HG03045 (cell line): Measurements from ENCODE around the gene PNPLA7.
"Not testable (repeated sequence)": the region's sequence is repeated elsewhere in the genome, so short reads cannot be mapped to it uniquely, and the experiment has no call there.

Experiments
- ATAC-seq: cut with Tn5 transposase; IDR thresholded peaks from one replicate; pipeline ENCODE4 v1.9.1; 2021; ENCODE audit warnings: mild to moderate bottlenecking, moderate library complexity; ENCODE audit not compliant: unreplicated experiment

Gene PNPLA7

DNA sequence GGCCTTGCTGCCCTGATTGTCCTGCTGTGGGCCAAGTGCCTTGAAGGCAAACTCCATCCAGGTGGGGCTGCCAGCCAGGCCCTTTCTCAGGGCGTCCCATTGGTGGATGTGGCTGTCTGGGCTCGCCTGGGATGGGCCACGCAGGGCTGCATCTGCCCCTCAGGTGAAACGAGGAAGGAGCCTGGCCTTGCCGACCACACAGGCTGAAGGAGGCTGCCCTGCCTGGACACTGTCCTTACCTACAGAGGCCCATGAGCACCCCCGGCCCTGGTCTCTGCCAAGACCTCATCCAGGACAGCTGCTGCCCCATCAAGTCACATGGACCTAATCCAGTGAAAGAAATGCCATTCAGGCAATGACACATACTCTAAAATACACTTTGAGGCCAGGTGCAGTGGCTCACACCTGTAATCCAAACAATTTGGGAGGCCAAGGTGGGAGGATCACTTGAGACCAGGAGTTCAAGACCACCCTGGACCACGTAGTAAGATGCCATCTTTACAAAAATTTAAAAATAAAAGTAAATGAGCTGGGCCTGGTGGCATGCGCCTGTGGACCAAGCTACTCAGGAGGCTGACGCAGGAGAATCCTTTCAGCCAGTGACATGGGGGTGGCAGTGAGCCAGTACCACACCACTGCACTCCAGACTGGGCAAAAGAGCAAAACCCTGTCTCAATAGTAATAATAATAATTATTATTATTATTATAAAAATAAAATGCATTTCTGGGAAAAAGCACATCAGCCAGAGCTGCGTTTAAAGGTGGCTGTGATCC, 33.9 kb downstream of the PNPLA7 start:
- no peak for ATAC-seq

DNA sequence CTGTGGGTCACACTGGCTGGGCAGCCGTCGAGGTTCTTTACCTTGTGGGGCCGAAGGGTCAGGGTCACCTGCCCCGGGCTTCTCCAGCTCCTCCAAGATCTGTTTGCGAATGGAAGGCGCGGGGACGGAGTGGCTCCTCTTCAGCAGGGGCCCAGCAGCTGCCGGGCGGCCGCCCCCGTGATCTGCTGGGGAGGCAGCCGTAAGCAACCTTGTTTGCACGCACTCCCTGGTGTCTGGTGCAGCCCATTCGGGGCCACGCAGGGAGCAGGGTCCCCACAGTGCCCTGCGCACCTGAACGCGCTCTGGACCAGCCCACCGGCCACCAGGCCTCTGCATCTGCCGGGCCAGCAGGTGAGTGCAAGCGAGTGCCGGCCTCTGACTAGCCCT, 34.9 kb downstream of the PNPLA7 start:
- no peak for ATAC-seq

DNA sequence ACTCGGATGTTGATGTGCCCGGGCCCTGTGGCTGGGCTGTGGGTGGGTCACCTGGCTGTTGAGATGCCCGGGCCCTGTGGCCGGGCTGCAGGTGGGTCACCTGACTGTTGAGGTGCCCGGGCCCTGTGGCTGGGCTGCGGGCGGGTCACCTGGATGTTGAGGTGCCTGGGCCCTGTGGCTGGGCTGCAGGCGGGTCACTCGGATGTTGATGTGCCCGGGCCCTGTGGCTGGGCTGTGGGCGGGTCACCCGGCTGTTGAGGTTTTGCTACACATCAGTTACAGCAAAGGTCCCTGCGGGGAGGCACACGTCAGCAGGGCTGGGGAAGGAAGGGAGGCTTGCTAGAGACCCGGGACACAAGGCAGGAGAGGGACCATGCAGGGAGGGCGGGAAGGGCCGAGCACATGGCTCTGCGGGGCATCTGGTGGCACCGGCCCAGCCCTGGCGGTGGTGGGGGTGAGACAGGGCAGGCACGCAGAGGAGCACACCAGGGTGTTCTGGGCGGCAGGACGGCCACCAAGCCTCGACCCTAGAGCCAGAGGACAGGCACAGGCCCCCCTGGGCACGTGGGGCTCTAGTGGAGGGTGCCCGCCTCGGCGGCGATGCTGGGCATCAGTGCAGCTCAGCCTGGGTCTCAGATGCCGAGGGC, 35.4 kb downstream of the PNPLA7 start:
- no peak for ATAC-seq

DNA sequence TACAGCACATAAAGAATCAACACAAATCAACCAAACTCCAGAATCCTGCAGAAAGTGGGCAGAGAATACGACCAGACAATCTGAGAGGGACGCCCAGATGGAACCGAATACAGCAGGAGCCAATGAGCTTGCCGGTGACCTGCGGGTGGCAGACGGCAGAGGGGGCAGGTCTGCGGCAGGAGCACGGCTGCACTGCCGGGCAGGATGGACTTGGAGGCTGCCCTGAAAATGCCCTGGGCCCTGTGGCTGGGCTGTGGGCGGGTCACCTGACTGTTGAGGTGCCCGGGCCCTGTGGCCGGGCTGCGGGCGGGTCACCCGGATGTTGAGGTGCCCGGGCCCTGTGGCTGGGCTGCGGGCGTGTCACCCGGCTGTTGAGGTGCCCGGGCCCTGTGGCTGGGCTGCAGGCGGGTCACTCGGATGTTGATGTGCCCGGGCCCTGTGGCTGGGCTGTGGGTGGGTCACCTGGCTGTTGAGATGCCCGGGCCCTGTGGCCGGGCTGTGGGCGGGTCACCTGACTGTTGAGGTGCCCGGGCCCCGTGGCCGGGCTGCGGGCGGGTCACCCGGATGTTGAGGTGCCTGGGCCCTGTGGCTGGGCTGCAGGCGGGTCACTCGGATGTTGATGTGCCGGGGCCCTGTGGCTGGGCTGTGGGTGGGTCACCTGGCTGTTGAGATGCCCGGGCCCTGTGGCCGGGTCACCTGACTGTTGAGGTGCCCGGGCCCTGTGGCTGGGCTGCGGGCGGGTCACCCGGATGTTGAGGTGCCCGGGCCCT, 36.2 kb downstream of the PNPLA7 start:
- not testable (repeated sequence) for ATAC-seq

DNA sequence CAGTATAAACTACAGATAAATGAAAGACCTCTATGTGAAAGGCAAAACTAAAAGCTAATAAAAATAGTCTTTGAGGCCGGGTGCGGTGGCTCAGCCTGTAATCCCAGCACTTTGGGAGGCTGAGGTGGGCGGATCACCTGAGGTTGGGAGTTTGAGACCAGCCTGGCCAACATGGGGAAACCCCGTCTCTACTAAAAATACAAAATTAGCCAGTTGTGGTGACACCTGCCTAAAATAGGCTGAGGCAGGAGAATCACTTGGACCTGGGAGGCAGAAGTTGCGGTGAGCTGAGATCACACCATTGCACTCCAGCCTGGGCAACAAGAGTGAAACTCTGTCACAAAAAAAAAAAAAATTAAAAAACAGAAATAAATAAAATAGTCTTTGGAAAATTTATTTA, 37.1 kb downstream of the PNPLA7 start:
- not testable (repeated sequence) for ATAC-seq

DNA sequence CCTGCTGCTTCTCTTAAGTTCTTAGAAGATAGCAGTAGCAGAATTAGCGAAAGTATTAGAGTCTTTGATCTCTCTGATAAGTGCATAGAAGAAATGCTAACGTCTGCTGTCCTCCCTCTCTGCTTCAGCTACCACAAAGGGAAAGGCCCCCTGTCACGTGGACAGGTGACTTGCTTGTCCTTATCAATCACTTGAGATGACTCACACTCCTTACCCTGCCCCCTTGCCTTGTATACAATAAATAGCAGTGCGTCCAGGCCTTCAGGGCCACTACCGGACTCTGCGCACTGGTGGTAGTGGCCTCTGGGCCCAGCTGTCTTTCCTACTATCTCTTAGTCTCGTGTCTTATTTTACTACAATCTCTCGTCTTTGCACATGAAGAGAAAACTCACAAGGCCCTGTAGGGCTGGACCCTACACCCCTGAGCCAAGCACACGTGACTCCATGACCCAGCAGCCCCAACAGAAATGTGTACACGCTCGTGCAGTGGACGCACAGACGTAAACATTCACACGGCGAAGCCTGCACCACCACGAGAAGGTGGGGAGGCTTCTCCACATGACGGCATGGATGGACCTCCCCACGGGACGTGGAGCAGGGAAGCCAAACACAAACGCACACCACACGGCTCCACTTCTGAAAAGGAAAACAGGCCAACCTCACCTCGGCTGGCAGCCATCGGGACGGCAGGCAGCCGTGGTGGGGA, 38.3 kb downstream of the PNPLA7 start:
- ATAC-seq = no peak

DNA sequence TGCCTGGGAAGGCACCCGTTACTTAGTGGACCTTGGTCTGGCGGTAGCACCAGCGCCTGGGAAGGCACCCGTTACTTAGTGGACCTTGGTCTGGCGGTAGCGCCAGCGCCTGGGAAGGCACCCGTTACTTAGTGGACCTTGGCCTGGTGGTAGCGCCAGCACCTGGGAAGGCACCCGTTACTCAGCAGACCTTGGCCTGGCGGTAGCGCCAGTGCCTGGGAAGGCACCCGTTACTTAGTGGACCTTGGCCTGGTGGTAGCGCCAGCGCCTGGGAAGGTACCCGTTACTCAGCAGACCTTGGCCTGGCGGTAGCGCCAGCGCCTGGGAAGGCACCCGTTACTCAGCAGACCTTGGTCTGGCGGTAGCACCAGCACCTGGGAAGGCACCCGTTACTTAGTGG, 39.1 kb downstream of the PNPLA7 start:
- ATAC-seq = not testable (repeated sequence)

DNA sequence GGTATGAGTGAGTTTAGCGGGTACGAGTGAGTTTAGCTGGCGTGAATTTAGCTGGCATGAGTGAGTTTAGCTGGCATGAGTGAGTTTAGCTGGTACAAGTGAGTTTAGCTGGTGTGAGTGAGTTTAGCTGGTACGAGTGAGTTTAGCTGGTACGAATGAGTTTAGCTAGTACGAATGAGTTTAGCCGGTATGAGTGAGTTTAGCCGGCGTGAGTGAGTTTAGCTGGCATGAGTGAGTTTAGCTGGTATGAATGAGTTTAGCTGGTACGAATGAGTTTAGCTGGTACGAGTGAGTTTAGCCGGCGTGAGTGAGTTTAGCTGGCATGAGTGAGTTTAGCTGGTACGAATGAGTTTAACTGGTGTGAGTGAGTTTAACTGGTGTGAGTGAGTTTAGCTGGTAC, 41.0 kb downstream of the PNPLA7 start:
- ATAC-seq = no peak

DNA sequence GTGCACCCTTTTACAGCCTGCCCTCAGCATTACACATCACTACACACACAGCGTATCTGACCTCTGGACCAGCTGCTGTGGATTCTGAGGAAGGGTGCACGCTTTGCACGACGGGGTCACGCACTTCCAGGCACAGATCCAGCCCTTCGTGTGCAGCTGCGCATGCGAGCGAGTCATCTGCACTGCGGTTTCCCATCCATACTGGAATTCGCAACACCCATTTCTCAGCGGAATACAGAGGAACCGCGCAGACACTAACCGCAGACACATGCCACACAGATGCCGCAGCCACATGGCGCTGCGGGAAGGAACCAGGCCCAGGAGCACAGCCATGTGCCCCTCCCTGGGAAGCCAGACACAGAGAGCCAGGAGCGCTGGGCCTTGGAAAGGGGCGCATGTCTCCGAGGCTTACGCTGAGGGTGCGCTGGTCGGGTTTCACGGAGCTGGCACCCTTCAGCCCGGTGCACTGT, 43.5 kb downstream of the PNPLA7 start:
- no peak for ATAC-seq

- ATAC-seq = no peak
These were observed 43.9 kb downstream of the PNPLA7 start for GRCh38 chr9:137506274-137506673.

DNA sequence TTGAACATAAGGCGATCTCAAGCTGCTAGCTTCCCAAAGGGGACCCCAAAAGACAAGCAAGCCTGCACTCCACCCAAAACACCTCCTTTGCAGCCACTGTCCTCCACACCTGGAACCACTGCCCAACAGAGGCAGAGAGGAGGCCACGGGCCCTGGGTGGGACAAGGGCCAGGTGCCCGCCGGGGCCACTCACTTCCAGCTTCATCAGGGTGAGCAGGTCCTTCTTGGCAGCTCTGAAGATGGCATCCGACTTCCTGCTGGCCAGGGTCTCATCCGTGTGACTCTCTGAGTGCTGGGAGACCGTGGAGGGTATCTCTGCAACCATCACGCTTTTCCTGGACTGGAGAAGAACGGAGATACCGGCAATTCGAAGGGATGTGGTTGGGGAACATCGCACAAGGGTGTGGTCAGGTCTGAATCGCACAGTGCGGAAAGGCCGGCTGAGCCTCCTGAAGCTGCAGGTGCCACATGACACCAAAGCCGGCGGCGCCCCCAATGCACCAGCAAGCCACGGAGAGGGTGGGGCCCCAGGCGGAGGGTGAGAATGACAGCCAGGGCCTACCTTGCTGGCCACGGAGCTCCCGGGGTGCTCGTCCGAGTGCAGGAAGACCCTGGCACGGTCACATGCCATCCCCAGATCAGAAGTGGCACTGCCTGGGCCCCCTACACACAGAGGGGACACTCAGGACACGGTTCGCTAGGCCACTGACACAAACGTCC, 44.6 kb downstream of the PNPLA7 start:
- ATAC-seq = no peak

DNA sequence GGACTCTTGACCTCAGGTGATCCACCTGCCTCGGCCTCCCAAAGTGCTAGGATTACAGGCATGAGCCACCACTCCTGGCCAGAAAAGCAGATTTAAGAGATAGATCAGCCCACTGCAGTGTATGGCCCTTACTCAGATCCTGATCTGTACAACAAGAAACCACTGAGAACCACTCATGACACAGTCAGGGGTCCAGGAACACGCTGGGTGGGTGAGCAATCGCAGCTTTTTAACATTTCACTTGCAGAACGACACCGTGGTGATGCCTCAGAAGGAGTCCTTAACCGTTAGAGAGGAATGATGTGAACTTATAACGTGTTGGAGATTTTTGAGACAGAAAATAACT, 45.8 kb downstream of the PNPLA7 start:
- no peak for ATAC-seq

DNA sequence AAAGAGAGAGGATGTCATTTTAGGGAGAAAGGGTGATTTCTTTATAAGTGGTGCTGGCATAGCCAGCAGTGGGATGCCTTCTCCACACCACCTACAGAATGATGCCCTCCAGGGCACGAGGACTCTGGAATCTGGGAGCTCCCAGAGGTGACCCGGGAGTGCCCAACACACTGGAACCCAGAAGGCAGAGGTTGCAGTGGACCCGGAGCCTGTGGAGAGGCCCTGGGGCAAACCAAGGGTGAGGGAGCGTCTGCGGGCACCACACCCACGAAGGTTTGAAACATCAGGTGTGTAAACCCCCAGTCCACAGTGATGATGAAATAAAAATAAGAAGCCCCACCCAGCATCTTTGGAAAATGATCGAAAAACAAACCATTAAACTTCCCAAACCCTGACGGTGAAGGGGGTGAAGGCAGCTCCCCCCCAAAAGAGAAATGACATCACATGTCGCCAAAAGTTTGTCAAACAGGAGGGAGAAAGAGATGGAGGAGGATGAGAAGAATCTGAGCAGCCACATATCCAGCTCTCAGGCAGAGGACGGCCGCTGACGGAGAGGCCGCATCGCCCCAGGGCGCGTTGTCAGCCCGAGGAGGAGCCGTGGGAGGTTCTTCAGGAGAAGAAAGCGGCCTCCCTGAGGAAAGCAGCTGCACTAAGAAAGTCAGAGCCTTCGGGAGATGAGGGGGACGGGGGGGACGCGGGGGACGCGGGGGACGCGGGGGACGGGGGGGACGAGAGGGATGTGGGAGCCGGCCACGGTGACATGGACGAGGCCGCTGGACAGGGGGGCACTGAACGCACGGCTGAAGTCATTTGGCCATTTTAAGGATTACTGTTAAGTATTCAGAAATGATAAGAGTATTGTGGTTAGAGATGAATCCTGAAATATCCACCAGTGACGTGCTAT, 47.9 kb downstream of the PNPLA7 start:
- no peak for ATAC-seq

DNA sequence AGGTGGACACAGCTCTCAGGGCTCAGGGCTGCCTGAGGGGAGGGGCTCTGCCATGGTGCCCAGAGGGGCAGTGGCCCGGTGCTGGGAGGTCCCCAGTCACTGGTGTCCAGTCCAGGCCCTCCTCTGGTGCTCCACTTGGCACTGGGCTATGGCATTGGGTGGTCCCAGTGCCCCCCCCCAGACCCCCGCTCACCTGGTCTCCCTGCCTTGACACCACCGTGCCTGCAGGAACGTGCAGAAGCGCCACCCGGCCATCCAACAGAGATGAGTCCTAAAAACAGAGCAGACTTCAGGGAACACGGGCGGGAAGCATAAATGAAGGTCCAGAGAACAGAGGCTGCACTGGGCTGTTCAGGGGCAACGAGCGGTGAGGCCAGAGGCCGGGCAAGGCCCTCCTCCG, 48.7 kb downstream of the PNPLA7 start:
- ATAC-seq = no peak

DNA sequence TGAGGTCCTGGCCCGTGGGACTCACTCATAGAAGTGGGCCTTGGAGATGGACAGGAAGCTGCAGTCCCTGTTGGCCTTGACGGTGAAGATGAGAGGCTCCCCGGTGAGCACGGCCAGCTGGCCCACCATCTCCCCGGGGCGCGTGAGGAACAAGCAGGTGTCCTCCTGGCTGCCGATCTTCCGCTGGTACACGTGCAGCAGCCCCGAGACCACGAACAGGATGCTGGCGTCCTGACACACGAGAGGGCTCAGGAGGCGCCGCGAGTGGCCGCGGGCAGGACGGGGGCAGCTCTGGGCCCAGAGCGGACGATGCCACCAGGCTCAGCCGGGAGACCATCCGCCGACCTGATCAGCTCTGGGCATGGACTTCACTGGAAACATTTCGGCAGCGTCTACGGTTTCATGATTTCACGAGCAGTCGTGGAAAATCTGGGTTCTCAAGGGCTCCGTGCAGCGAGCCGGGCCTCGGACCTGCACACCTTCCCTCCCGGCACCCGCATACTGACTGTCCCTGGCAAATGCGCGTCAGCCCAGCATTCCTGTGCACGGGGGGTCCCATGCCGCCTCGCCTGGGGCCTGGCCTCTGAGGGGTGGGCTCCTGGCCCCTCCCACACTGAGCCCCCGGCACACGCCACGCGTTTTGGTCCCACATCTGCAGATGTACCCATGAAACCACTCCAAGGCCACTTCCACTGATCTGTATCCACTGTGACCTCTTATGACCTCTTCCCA, 49.4 kb downstream of the PNPLA7 start:
- ATAC-seq = no peak

DNA sequence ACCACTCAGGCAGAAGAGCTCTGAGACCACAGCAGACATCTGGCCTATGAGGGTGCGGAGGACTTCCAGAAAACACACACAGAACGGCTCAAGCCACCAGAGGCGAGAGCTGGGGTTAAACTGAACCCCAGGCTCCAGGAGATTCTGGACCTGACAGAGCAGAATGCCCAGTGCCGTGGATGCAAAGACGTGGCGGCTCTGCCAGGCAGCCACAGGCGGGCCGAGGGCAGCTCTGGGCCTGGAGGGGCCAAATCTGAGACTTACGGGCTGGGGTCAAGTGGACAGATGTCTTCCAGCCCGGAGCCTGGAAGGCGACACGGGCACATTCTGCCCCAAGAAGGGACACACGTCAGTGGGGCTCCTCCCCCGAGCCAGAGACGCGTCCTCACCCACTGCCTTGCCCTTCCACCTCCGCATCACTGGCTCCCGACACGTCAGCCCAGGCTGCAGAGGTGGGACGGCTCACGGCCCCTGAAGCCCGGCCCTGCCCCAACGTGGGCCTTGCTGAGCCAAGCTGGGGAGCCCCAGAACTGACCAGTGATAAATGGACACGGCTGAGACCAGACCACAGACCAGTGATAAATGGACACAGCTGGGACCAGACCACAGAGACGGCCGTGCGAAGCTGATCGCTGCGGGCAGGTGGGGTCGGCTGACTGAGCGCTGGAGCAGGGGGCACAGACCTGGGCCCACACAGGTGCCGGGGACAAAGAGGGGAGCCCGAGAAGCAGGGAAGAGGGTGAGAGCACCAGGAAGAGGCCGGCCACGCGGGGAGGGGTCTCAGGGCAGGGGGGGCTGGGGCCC, 50.1 kb downstream of the PNPLA7 start:
- no peak for ATAC-seq

DNA sequence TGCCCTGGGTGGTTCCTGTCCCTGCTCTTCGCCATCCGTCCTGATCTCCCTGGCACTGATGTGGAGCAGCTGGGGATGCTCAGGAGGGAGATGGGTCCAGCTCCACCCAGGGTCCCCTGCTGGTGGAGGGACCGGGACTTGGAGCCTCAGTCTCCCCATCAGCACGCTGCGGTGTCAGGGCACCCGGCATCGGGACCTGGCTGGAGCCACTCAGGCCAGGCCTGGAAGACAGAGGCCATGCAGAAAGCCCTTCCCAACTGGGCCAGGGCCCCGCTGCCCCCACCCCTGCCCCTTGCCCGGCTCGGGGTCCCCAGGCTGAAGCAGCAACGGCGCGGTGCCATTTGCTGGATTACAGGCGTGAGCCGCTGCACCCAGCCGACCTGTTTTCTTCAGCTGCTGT, 50.8 kb downstream of the PNPLA7 start:
- no peak for ATAC-seq

- ATAC-seq = no peak
These were observed 51.5 kb downstream of the PNPLA7 start for GRCh38 chr9:137498720-137499150.
